K562 (cell line): ENCODE results near the gene CRAT.

ENCODE experiments used
- CEBPG ChIP-seq, 3 experiments: fragments of 200-800 bp in 1 of 3; sonication (Bioruptor generic) in 1 of 3; sonication (generic) in 1 of 3; formaldehyde crosslinking in 1 of 3; IDR thresholded peaks in 2 of 3; conservative IDR thresholded peaks in 1 of 3; 2 replicates each; pipeline versions ENCODE4 v1.6.1 to v1.8.0; 2016 to 2022; ENCODE audit warnings: missing compliant biosample characterization in 2 of 3, missing genetic modification characterization in 2 of 3, mild to moderate bottlenecking in 1 of 3, missing genetic modification reagents in 1 of 3
- ZNF282 ChIP-seq: sonication (generic); formaldehyde crosslinking; IDR thresholded peaks from 2 replicates; pipeline ENCODE4 v1.8.1; 2023; ENCODE audit warnings: missing genetic modification reagents
- TF ChIP-seq, protein P1 (sequence below): fragments of 250-450 bp; sonication (Bioruptor Pico); IDR thresholded peaks from 2 replicates; pipeline ENCODE4 v1.5.0; 2021
- TF ChIP-seq, protein P2 (sequence below): sonication (generic); formaldehyde crosslinking; IDR thresholded peaks from 2 replicates; pipeline ENCODE4 v1.8.1; 2022; ENCODE audit warnings: missing genetic modification reagents
- TF ChIP-seq, protein P3 (sequence below): fragments of 250-450 bp; sonication (Bioruptor Pico); IDR thresholded peaks from 2 replicates; pipeline ENCODE4 v1.4.0; 2020

DNA sequence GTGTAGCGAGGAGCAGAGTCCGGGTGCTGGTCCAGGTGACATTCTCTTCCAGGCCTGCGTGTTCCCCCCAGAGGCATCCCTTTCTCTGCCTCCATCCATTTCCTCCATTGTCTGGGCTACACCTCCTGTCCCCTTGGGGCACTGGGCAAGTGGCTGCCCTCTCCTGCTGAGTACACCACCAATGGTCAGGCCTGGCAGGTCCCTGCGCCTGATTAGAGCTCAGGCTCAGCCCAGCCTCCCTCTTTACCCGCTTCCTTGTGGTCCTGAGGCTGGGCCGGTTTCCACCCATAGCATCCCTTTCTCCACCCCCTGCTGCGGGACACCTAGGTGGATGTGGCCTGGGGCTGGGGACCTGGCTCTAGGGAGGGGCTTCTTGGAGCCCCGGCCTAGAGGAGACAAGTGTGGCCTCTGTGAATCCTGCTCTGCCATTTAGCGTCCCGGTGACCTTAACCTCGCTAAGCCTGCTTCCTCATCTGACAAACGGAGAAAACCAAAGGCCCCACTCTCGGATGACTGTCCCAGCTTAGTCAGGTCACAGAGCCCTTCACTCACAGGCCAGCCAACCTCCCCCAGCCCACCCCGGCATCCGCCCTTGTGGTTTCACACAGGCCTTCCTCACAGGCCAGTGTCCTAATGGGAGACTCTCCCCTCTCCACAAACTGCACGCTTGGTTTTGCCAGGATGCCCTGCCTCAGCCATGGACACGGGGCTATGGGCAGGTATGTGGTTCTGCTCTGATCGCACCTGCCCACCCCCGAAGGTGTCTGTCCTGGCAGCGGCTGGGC lies 16.8 kb downstream of the CRAT start:
- no peak for TF ChIP-seq CEBPG (CRISPR knock-in tag; IDR thresholded peaks at IDR 0.05)
- TF ChIP-seq CEBPG (tag; conservative IDR thresholded peaks at IDR 0.05 in 1 of 2, IDR thresholded peaks at IDR 0.05 in 1 of 2): no peak
- TF ChIP-seq, protein P1, sequence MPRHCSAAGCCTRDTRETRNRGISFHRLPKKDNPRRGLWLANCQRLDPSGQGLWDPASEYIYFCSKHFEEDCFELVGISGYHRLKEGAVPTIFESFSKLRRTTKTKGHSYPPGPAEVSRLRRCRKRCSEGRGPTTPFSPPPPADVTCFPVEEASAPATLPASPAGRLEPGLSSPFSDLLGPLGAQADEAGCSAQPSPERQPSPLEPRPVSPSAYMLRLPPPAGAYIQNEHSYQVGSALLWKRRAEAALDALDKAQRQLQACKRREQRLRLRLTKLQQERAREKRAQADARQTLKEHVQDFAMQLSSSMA (CRISPR knock-in tag): no peak
- TF ChIP-seq ZNF282: no peak
- TF ChIP-seq, protein P2, sequence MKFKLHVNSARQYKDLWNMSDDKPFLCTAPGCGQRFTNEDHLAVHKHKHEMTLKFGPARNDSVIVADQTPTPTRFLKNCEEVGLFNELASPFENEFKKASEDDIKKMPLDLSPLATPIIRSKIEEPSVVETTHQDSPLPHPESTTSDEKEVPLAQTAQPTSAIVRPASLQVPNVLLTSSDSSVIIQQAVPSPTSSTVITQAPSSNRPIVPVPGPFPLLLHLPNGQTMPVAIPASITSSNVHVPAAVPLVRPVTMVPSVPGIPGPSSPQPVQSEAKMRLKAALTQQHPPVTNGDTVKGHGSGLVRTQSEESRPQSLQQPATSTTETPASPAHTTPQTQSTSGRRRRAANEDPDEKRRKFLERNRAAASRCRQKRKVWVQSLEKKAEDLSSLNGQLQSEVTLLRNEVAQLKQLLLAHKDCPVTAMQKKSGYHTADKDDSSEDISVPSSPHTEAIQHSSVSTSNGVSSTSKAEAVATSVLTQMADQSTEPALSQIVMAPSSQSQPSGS (CRISPR knock-in tag): no peak
- TF ChIP-seq, protein P3, sequence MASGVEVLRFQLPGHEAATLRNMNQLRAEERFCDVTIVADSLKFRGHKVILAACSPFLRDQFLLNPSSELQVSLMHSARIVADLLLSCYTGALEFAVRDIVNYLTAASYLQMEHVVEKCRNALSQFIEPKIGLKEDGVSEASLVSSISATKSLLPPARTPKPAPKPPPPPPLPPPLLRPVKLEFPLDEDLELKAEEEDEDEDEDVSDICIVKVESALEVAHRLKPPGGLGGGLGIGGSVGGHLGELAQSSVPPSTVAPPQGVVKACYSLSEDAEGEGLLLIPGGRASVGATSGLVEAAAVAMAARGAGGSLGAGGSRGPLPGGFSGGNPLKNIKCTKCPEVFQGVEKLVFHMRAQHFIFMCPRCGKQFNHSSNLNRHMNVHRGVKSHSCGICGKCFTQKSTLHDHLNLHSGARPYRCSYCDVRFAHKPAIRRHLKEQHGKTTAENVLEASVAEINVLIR (CRISPR knock-in tag): no peak
